C4-2B (cell line): ENCODE results near the gene AANAT.

Experiments used
- ZFX ChIP-seq: fragments of 450-650 bp; IDR thresholded peaks from 2 replicates; pipeline ENCODE4 v1.6.1; 2017
- TF ChIP-seq, protein P1 (sequence below): fragments of 450-650 bp; conservative IDR thresholded peaks from 2 replicates; pipeline ENCODE4 v1.5.1; 2017; ENCODE audit warnings: mild to moderate bottlenecking

GRCh38 chr17:76444518-76445311, 22.7 kb upstream of the AANAT start:
- TF ChIP-seq ZFX, result no peak
- TF ChIP-seq, protein P1, sequence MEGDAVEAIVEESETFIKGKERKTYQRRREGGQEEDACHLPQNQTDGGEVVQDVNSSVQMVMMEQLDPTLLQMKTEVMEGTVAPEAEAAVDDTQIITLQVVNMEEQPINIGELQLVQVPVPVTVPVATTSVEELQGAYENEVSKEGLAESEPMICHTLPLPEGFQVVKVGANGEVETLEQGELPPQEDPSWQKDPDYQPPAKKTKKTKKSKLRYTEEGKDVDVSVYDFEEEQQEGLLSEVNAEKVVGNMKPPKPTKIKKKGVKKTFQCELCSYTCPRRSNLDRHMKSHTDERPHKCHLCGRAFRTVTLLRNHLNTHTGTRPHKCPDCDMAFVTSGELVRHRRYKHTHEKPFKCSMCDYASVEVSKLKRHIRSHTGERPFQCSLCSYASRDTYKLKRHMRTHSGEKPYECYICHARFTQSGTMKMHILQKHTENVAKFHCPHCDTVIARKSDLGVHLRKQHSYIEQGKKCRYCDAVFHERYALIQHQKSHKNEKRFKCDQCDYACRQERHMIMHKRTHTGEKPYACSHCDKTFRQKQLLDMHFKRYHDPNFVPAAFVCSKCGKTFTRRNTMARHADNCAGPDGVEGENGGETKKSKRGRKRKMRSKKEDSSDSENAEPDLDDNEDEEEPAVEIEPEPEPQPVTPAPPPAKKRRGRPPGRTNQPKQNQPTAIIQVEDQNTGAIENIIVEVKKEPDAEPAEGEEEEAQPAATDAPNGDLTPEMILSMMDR, result no peak
